Osteoblast (primary cell): ENCODE measurements around the gene TCF25. TPM values are rescaled to one million over a fixed set of nuclear protein-coding genes. Genes with fewer than 3 reads are reported as not detected.

Experiments used
- DNase-seq: peaks from one replicate; pipeline ENCODE4 v3.0.0; 2011; ENCODE audit warnings: low spot score, mixed read lengths; ENCODE audit not compliant: insufficient read length; ENCODE audit errors: missing footprints
- H2AFZ ChIP-seq: 2 replicates; pipeline ENCODE4 v1.6.0; 2011; ENCODE audit warnings: mild to moderate bottlenecking, low read length
- H3K27ac ChIP-seq: 2 replicates; pipeline ENCODE4 v1.5.1; 2011; ENCODE audit warnings: mild to moderate bottlenecking, low read depth, low read length, moderate library complexity
- H3K27me3 ChIP-seq: 2 replicates; pipeline ENCODE4 v1.6.0; 2012; ENCODE audit warnings: mild to moderate bottlenecking, control low read depth, inconsistent platforms, low read length, moderate library complexity; ENCODE audit not compliant: insufficient read depth
- H3K36me3 ChIP-seq: 2 replicates; pipeline ENCODE4 v1.5.1; 2011; ENCODE audit warnings: mild to moderate bottlenecking, low read length, control low read depth, moderate library complexity; ENCODE audit not compliant: insufficient read depth
- H3K4me1 ChIP-seq: 2 replicates; pipeline ENCODE4 v1.5.1; 2011; ENCODE audit warnings: mild to moderate bottlenecking, low read length, control low read depth, moderate library complexity; ENCODE audit not compliant: insufficient read depth
- H3K4me2 ChIP-seq: 2 replicates; pipeline ENCODE4 v1.6.0; 2011; ENCODE audit warnings: mild to moderate bottlenecking, low read length; ENCODE audit not compliant: insufficient read depth
- H3K4me3 ChIP-seq: fragments of 200-600 bp; sonication (generic); 3 replicates; pipeline ENCODE4 v1.5.1; 2012; ENCODE audit warnings: mild to moderate bottlenecking, low read length, inconsistent platforms; ENCODE audit not compliant: insufficient read depth
- H3K79me2 ChIP-seq: 2 replicates; pipeline ENCODE4 v1.6.0; 2012; ENCODE audit warnings: mild to moderate bottlenecking, low read length, control low read depth, inconsistent platforms; ENCODE audit not compliant: insufficient read depth
- H3K9me3 ChIP-seq: 2 replicates; pipeline ENCODE4 v1.5.1; 2011; ENCODE audit warnings: low read depth, low read length, control low read depth
- H4K20me1 ChIP-seq: 2 replicates; pipeline ENCODE4 v1.6.0; 2012; ENCODE audit warnings: mild to moderate bottlenecking, low read length, control low read depth; ENCODE audit not compliant: insufficient read depth
- CTCF ChIP-seq: IDR thresholded peaks from 2 replicates; pipeline ENCODE4 v1.5.1; 2011; ENCODE audit warnings: mild to moderate bottlenecking, low read depth, low read length, moderate library complexity; ENCODE audit errors: extremely low read depth
- total RNA-seq: library from RNA; depleted of rRNA; stranded (reverse); fragments of >200 nt; gene quantifications from 2 replicates; pipeline ENCODE4 v1.2.3, GENCODE V29; 2012

The TCF25 gene
- total RNA-seq, 1 donor, result 230 TPM

DNA sequence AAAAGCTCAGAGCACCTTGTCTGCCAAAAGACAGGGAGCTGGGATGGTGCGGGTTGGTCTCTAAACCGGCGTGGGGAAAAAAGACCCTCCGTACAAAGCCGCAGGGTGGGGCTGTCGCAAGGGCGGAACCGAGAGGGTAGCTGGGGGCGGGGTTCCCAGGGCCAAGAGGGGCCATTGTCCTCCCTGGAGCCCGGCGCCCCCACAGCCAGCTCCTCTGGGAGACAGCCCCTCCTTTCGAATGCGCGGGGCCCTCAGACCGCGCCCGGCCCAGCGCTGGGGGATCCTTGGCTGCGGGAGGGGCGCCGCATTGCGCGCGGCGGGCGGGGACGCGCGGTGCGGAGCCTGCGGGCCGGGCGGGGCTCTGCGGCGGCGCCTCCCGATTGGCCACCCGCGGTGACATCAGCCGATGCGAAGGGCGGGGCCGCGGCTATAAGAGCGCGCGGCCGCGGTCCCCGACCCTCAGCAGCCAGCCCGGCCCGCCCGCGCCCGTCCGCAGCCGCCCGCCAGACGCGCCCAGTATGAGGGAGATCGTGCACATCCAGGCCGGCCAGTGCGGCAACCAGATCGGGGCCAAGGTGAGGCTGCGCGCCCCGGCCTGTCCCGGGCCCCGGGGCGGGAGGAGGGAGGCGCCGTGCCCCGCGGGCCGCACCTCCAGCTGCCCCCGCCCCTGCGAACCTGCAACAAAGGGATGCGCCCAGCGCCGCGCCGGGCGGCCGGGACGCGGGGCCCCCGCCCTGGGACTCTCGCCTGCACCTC, 49.7 kb downstream of the TCF25 start, which contains the start of gene TUBB3:
TSS of gene TUBB3 (plus strand) at position 459 of the 756 bp plus-strand sequence. CDS start at position 519, 60 bp downstream.
- H3K27me3 ChIP-seq, result no peaks in the 10 kb centered on the region
- H3K4me1 ChIP-seq, result peaks cover 61% of the 10 kb centered on the region
- no peaks in the 10 kb centered on the region for H3K36me3 ChIP-seq
- peaks cover 41% of the 10 kb centered on the region for H4K20me1 ChIP-seq
- peak within 1 kb of the TSS; percentile 59 for H2AFZ ChIP-seq
- H3K27ac ChIP-seq, result peak within 1 kb of the TSS; percentile 100
- peaks cover 44% of the 10 kb centered on the region for H3K79me2 ChIP-seq
- H3K4me2 ChIP-seq, result peak within 1 kb of the TSS; percentile 98
- no peak for TF ChIP-seq CTCF
- DNase-seq, result peak; percentile 100
- no peaks in the 10 kb centered on the region for H3K9me3 ChIP-seq
- H3K4me3 ChIP-seq, result peak within 1 kb of the TSS; percentile 72

GRCh38 chr16:89923640-89924296, 50.4 kb downstream of the TCF25 start:
- peaks cover 54% of the 10 kb centered on the region for H3K4me1 ChIP-seq
- no peaks in the 10 kb centered on the region for H3K27me3 ChIP-seq
- H3K27ac ChIP-seq, result peak overlapping the region; percentile 41
- no peak for TF ChIP-seq CTCF
- peaks cover 44% of the 10 kb centered on the region for H4K20me1 ChIP-seq
- H3K79me2 ChIP-seq, result peaks cover 45% of the 10 kb centered on the region
- peak overlapping the region; percentile 72 for H3K4me3 ChIP-seq
- peak; percentile 75 for DNase-seq
- H2AFZ ChIP-seq, result no peak overlapping the region
- peak overlapping the region; percentile 98 for H3K4me2 ChIP-seq
- no peaks in the 10 kb centered on the region for H3K36me3 ChIP-seq
- H3K9me3 ChIP-seq, result no peaks in the 10 kb centered on the region

- peaks cover 50% of the 10 kb centered on the region for H4K20me1 ChIP-seq
- H2AFZ ChIP-seq, result no peak overlapping the region
- DNase-seq, result peak; percentile 95
- no peak for TF ChIP-seq CTCF
- peaks cover 50% of the 10 kb centered on the region for H3K4me1 ChIP-seq
- H3K36me3 ChIP-seq, result peaks cover 3% of the 10 kb centered on the region
- H3K79me2 ChIP-seq, result peaks cover 42% of the 10 kb centered on the region
- H3K4me3 ChIP-seq, result peak overlapping the region; percentile 72
- H3K9me3 ChIP-seq, result no peaks in the 10 kb centered on the region
- no peaks in the 10 kb centered on the region for H3K27me3 ChIP-seq
- H3K27ac ChIP-seq, result no peak overlapping the region
- H3K4me2 ChIP-seq, result peak overlapping the region; percentile 98
Measured at GRCh38 chr16:89924297-89924924, 51.0 kb downstream of the TCF25 start.

DNA sequence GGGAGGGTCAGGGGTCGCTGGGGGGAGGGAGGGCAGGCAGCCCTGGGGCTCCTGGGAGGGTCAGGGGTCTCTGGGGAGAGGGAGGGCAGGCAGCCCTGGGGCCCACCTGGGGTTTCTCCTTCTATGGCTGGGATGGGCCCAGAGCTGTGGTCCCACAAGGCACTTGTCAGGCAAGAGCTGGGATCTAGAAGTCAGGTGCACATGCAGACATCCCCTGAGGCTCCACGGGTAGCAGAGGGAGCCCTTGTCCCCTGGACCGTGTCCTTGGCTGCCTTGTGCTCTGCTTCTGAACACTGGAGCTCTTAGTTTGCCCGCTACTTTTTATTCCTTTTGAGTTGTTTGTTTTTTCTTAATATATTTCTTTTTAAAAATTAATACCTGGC, 51.5 kb downstream of the TCF25 start:
- Histone ChIP-seq H3K79me2 (peaks cover 37% of the 10 kb centered on the region), H3K27ac (no peak overlapping the region), H3K9me3 (no peaks in the 10 kb centered on the region)

More for the DNA sequence above, 51.5 kb downstream of the TCF25 start:
- Histone ChIP-seq H4K20me1 (peaks cover 54% of the 10 kb centered on the region), H3K27me3 (no peaks in the 10 kb centered on the region), H3K4me1 (peaks cover 47% of the 10 kb centered on the region), H3K4me3 (peak overlapping the region; percentile 72), H3K36me3 (peaks cover 5% of the 10 kb centered on the region), H3K4me2 (peak overlapping the region; percentile 98), H2AFZ (no peak overlapping the region)
- DNase-seq, result peak; percentile 69
- TF ChIP-seq CTCF, result no peak
